Heart left ventricle (tissue), 13 donors: ENCODE measurements around the gene FKBP5.

Experiments
- POLR2A ChIP-seq, 2 donors: fragments of 450-650 bp; IDR thresholded peaks; one replicate each; pipeline ENCODE4 v1.6.1; 2017; ENCODE audit warnings: antibody characterized with exemption in 2 of 2, mild to moderate bottlenecking in 2 of 2, moderate library complexity in 2 of 2
- TF ChIP-seq, protein P1 (sequence below), 12 donors: fragments of 200-600 bp; sonication (generic) in 4 of 12; IDR thresholded peaks; one replicate each; pipeline versions ENCODE4 v1.5.0 to v1.8.0; 2018 to 2022; ENCODE audit warnings: antibody characterized with exemption in 12 of 12, mild to moderate bottlenecking in 5 of 12
- donor health status: ischemic (EF 13 %, LVEDD 7.1; RV severe dilation, severe dysfunction).
- donor health status: DM: no; HTN: yes; CAD: no.
- donor health status: DM: no; HTN: no; CAD: no.
- donor health status: ischemic (EF 25% LVEDD 6.9; RV normal size, moderate dysfunction).
- donor health status: ischemic (EF 25% LVEDD 5.7; RV mildly dilated, moderate dysfunction).
- donor health status: ischemic (EF 35%, LVEDD 5.7; RV mildly dilated, moderate dysfunction).
- donor health status: nonischemic (EF 11% LVEDD 7.7; RV severe dilation, severe dysfunction).
- donor health status: DM: yes; HTN: yes; CAD: no.
- donor health status: PGD.
- donor health status: ischemic (EF 29% LVEDD 5.4; RV normal size, mild dysfunction).
- donor health status: nonischemic (EF 23%, LVEDD 6.1; RV moderate dilation, normal function).

DNA sequence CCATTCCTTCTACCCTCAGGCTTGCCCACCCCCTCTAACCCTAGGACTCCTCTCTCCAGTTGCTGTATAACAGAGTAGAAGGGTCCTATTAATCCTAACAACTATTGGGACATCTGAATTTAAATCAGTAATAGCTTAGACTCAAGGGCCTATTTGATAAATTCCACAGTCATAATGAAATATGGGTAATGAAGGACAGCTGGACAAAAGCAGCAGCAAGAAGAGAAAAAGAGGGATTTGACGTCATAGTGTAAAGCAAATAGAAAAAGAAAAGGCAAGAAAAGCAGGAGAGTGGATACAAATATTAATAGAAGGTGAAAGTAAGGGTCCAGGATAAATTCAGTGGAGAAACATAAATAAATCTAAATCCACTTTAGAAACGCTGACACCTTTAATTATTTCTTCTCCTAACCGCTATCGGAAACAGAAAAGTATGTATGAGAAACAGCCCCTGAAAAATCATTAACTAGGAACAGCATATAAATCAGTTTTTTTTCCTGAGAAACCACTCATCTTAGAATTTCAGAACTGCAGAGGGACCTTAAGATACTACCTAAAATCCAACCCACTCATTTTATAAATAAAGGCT lies 12.8 kb downstream of the FKBP5 start:
- TF ChIP-seq POLR2A (IDR thresholded peaks at IDR 0.05) = no peak
- TF ChIP-seq, protein P1, sequence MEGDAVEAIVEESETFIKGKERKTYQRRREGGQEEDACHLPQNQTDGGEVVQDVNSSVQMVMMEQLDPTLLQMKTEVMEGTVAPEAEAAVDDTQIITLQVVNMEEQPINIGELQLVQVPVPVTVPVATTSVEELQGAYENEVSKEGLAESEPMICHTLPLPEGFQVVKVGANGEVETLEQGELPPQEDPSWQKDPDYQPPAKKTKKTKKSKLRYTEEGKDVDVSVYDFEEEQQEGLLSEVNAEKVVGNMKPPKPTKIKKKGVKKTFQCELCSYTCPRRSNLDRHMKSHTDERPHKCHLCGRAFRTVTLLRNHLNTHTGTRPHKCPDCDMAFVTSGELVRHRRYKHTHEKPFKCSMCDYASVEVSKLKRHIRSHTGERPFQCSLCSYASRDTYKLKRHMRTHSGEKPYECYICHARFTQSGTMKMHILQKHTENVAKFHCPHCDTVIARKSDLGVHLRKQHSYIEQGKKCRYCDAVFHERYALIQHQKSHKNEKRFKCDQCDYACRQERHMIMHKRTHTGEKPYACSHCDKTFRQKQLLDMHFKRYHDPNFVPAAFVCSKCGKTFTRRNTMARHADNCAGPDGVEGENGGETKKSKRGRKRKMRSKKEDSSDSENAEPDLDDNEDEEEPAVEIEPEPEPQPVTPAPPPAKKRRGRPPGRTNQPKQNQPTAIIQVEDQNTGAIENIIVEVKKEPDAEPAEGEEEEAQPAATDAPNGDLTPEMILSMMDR (IDR thresholded peaks at IDR 0.05) = no peak
